Amygdala (tissue), 56 donors: ENCODE measurements around the gene UBASH3B.
"Not testable (repeated sequence)": the region's sequence is repeated elsewhere in the genome, so short reads cannot be mapped to it uniquely, and the experiment has no call there.

ENCODE experiments used
- DNase-seq, 56 donors: peaks; one replicate each; lab custom pipeline; 2025; lab: John Stamatoyannopoulos, UW

UBASH3B gene, protein sequence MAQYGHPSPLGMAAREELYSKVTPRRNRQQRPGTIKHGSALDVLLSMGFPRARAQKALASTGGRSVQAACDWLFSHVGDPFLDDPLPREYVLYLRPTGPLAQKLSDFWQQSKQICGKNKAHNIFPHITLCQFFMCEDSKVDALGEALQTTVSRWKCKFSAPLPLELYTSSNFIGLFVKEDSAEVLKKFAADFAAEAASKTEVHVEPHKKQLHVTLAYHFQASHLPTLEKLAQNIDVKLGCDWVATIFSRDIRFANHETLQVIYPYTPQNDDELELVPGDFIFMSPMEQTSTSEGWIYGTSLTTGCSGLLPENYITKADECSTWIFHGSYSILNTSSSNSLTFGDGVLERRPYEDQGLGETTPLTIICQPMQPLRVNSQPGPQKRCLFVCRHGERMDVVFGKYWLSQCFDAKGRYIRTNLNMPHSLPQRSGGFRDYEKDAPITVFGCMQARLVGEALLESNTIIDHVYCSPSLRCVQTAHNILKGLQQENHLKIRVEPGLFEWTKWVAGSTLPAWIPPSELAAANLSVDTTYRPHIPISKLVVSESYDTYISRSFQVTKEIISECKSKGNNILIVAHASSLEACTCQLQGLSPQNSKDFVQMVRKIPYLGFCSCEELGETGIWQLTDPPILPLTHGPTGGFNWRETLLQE

DNA sequence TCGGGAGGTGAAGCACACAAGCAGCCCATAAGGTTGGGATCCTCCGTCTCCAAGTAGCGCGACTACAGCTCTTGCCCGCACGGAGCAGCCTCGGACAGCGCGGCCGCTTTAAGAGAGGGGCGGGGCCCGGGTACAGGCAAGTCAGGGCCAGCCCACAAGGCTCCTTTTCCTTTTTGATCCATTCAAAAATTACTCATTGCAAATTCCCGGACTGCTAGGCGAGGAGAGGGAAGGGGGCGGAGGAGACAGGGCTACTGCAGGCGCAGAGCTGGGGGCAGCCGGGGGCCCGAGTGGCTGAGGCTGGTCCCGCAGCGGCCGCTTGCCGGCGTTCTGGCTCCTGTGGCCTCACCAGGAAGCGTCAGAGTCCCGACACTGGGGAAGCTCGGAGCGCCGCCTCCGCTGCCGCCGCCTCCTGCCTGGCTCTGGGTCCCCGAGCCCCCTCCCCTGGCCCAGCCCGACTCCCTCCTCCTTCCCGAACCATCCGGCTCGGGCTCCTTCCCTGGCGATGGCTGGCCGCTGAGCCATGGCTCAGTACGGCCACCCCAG is at the start of gene UBASH3B:
Gene UBASH3B, plus strand, starts transcription at position 196 of the 546 bp plus-strand sequence. Its CDS starts 328 bp downstream, at position 524.
- peak in 54 of 56 donors; percentile 24 to 83 (median 62) for DNase-seq

GRCh38 chr11:122607162-122607561 is 48.4 kb upstream of the UBASH3B start:
- DNase-seq = not testable (repeated sequence)

DNA sequence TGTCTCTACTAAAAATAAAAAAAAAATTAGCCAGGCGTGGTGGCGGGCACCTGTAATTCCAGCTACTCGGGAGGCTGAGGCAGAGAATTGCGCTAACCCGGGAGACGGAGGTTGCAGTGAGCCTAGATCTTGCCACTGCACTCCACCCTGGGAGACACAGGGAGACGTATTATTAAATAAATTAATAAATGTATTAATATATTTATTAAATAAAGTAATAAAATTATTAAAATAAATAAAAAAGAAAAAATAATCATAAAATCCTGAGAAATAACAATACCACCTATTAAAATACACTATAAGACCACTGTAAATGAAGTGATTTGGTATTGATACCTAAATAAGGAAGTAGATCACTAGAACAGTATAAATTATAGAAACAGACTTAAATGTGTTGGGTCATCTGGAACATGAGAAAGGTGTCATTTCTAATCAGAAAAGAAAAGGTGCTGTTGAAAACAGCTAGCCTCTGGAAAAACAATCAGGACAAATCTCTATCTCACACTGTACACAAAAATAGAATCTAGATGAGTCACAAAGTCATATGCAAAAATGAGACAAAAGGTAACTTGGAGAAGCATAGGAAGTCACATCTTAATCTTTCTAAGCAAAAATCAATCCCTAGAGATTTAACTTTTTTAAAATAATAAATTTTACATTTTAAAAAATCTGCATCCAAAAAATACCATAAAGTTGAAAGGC is 43.2 kb upstream of the UBASH3B start:
- no peak for DNase-seq

DNA sequence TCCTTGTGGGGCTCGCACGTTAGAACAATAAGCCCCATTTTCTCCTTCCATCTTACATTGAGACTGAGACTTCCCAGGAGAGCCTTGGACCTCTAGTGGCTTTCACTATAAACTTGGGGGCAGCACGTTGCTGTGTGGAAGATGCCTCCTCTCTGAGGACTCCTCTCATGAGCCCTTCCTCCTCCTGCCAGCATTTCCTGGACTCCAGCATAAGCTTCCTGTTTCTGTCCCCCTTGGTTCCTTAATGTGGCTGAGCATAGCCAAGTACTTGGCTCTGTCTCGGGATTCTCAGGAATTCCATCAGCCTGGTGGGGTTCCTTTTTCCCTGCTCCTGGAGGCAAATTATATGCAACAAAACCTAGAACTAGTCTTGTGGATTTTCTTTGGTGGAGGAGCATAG is 38.8 kb upstream of the UBASH3B start:
- DNase-seq = no peak

- no peak for DNase-seq
Measured at GRCh38 chr11:122617297-122617696, 38.2 kb upstream of the UBASH3B start.

DNA sequence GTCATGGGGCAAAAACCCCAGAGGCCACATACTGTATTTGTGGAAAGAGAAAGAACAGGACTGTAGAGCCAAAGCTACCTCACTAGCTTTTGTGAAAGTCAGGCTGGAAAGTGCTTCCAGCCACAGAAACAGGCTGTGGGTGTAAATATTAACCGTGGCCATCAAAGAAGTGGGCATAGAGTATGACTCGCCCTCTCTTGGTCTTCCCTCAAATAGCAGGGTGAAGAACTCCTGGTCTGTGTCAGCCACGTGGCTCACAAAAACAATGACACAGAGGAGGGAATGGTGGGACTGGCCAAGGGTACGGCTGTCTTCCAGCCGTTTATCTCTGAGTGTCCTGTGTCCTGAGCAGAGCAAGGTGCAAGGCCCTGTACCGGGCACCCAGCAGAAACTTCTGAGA is 37.6 kb upstream of the UBASH3B start:
- DNase-seq = no peak

- no peak for DNase-seq
Measured at GRCh38 chr11:122618927-122619326, 36.6 kb upstream of the UBASH3B start.

- no peak for DNase-seq
Measured at GRCh38 chr11:122619757-122620156, 35.8 kb upstream of the UBASH3B start.

GRCh38 chr11:122625501-122625900 is 30.0 kb upstream of the UBASH3B start:
- not testable (repeated sequence) for DNase-seq

DNA sequence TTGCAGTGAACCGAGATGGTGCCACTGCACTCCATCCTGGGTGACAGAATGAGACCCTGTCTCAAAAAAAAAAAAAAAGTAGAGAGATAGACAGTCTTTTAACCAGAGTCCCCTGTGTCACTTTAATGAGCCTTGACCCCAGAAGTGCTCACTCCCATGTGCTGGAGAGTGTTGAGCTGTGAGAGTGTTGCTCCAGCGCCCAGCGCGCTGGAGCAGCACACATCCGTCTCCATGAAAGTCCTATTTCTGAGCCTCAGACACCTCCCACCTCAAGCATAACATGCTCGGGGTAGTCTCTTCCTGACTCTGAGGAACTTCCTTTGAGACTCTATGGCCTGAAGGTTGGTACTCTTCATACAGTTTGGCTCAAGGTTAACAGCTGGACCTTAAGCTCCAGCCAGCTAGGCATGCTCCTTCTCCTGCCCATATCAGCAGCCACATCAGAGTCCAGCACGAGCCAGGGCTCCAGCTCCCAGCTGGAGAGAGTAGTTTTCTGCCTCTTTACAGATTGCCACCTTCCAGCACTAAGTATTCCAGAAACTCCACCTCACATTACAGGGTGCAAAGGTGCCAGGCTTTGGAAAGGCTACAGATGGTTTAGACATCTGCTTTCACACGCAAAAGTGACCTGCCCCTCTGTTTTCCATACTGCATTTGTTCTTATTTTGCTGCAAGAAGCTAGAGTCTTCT is 29.4 kb upstream of the UBASH3B start:
- no peak for DNase-seq

DNA sequence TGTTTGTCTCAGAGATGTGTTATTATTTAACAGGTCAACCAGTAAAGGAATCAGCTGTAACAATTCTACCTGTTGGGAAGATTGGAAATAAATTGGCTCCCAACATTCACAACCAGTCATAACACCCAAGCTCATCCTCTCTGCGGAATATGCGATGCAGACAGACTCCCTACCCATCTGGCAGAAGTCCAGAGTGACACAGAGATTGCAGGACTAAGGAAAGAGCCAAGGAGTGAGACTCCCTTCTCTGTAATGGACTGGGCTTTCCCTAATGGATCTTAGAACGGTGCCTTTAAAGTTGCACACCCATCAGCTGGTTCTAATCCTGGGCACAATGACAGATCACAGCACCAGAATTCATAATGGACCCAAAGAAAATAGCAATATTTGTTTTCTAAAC is 27.8 kb upstream of the UBASH3B start:
- DNase-seq = peak in 1 of 56 donors; percentile 0

DNA sequence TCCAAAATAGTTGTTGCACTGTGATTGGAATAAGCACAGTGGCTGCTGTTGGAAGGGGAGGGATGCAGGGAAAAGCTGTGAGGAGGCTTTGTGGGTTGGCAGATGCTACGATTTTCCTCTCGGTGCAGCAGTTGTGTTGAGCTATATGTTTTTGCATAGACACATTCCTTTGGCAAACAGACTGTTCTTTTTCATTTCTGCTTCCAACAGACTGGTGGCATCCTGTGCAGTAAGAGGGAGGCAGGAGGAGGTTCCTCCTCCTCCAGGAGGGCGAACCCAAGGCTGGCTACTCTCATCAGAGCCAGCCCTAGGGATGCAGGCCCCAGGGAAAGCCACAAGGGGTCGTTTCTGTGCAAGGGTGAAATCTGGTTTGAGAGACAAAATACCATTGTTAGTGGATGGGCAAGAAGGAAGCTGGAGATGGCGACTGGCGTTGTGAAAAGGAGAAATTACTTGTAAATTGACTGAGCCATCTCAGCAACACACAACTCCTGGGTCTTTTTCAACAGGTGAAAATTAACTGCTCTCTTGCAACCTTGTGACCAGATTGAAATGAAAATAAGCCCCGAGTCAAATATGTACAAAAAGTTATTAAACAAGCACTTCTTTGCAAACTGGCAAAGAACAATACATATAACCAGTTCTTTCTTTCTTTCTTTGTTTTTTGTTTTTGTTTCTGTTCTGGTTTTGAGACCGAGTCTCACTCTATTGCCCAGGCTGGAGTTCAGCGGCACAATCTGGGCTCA is 26.5 kb upstream of the UBASH3B start:
- DNase-seq = peak in 52 of 56 donors; percentile 3 to 84 (median 45)

- no peak for DNase-seq
Measured at GRCh38 chr11:122632181-122632824, 23.2 kb upstream of the UBASH3B start.

DNA sequence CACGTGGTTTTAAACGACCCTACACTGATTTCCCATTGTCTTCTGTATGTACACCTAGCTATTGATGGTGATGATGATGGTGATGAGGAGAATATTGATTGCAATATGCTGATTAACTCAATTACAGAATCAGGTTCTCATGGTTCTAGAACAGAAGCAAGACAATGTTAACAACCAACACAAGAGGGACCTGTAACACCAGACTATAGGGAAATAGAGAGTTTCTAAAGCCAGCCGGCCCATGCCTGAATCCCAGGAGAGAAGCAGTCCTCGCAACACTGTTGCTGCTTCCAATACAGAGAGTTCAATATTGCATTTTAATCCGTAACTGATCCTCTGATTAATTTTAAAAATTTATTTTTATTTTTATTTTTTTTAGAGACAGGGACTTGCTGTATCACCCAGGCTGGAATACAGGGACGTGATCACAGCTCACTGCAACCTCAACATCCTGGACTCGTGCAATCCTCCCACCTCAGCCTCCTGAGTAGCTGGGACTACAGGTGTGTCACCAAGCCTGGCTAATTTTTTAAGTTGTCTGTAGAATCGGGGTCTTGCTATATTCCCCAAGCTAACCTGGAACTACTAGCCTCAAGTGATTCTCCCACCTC is 22.2 kb upstream of the UBASH3B start:
- DNase-seq = peak in 10 of 56 donors; percentile 1 to 47 (median 7)

GRCh38 chr11:122634501-122634900 is 21.0 kb upstream of the UBASH3B start:
- no peak for DNase-seq

DNA sequence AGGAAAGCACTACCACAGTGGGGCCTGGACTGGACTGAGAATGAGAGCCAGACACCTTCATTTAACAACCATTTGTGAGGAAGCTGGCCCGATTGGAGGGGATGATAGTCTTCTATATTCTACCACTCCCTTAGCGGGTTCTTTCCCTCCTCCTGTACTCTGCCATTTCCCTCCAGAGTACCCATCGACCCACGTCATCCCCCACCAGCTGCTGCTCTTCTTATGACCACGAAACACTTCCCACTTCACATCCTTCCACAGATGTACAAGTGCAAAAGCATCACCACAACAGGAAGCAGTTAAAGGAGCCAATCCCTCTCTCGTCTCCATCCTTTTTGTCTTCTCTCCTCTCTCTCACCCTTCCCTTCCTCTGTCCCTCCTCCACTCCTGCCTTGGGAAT is 18.0 kb upstream of the UBASH3B start:
- no peak for DNase-seq

GRCh38 chr11:122642472-122642922 is 13.0 kb upstream of the UBASH3B start:
- peak in 1 of 56 donors; percentile 4 for DNase-seq

DNA sequence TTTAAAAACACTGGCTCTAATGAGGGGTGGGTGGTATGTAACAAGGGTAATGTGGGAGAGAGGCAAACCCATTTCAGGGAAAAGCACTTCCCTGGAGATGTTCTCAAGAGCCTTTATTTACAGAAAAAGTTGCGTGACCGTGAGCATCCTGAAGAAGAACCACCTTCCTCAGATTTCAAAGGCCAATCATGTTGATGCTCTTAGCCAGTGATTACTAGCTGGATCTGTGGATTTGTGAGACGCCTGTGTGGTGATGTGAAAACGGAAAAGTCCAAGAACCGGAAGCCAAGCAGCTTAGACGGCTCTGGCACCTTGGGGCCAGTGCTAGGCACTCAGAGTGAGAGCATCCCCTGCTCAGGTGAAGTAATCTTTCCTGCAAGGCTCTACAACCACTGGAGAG is 12.6 kb upstream of the UBASH3B start:
- no peak for DNase-seq

GRCh38 chr11:122645847-122646246 is 9.7 kb upstream of the UBASH3B start:
- DNase-seq = no peak
